ENCODE measurements around the gene NMRAL1.

DNA sequence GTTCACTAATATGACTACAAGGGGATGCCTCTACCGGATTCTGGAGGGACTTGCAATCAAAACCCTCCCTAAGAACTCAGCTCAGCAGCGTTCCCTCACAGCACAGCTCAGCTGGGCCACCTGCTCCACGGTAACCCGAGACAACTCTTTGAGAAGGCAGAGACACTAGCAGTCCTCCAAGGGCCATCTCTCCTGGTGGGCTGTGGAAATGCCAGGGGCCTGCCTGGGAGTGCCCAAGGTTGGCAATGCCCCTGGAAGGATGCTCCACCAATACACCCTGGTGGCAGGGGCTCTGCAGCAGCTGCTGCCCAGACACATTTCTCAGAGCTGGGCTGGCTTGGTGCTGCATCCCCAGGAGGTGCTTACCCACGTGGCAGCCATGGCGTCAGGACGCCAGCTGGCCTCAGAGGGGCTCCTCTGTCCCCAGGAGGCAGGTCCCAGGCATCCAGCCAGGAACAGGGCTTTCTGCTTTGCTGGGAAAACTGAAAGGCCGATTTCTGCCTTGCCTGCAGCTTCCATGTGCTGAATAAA, 47.7 kb upstream of the NMRAL1 start:
- TF ChIP-seq EZH2 (IDR thresholded peaks at IDR 0.05) = no peak
- TF ChIP-seq EZH2phosphoT487 (IDR thresholded peaks at IDR 0.05) = no peak
- no peak for TF ChIP-seq CTCF (IDR thresholded peaks at IDR 0.05)
